Endothelial cell of umbilical vein (primary cell): ENCODE results near the gene GPR139.

Experiments
- CTCF ChIP-seq, 2 donors: IDR thresholded peaks; 1 replicate in 1 of 2; 2 replicates in 1 of 2; pipeline ENCODE4 v1.5.1; 2011; ENCODE audit warnings: low read length in 2 of 2, mild to moderate bottlenecking in 2 of 2, moderate library complexity in 2 of 2, control low read depth in 1 of 2, inconsistent platforms in 1 of 2, low read depth in 1 of 2; ENCODE audit not compliant: insufficient read depth in 1 of 2; ENCODE audit errors: extremely low read depth in 1 of 2
- EZH2 ChIP-seq: IDR thresholded peaks from 2 replicates; pipeline ENCODE4 v1.6.1; 2012; ENCODE audit warnings: borderline replicate concordance, low read depth, mild to moderate bottlenecking, moderate library complexity, low read length, inconsistent platforms; ENCODE audit not compliant: severe bottlenecking
- GATA2 ChIP-seq: IDR thresholded peaks from 2 replicates; pipeline ENCODE4 v1.7.0; 2011; ENCODE audit warnings: low read depth, mild to moderate bottlenecking, moderate library complexity, mixed read lengths, low read length; ENCODE audit not compliant: insufficient read length, insufficient read depth
- MAX ChIP-seq: IDR thresholded peaks from 2 replicates; pipeline ENCODE4 v1.6.1; 2011; ENCODE audit not compliant: insufficient read depth, insufficient read length
- MYC ChIP-seq: IDR thresholded peaks from one replicate; pipeline ENCODE4 v1.6.1; 2011; ENCODE audit warnings: mild to moderate bottlenecking, low read depth, low read length
- POLR2A ChIP-seq: IDR thresholded peaks from 2 replicates; pipeline ENCODE4 v1.6.1; 2012; ENCODE audit warnings: low read depth, mild to moderate bottlenecking, control low read depth, low read length
- POLR2AphosphoS5 ChIP-seq: IDR thresholded peaks from 2 replicates; pipeline ENCODE4 v1.6.1; 2012; ENCODE audit warnings: low read depth, mild to moderate bottlenecking, control low read depth, low read length, moderate library complexity; ENCODE audit not compliant: insufficient read depth

- no peak for TF ChIP-seq POLR2AphosphoS5
- TF ChIP-seq CTCF (IDR thresholded peaks at IDR 0.05; ENCODE audit: extremely low read depth in 1 of 2, insufficient read depth in 1 of 2, low read depth in 1 of 2, low read length in 2 of 2), result no peak
- TF ChIP-seq POLR2A, result no peak
- TF ChIP-seq MAX, result no peak
- no peak for TF ChIP-seq MYC
- TF ChIP-seq GATA2, result no peak
- TF ChIP-seq EZH2, result no peak
Observed at GRCh38 chr16:20089246-20089965, 15.7 kb upstream of the GPR139 start.
